GM19463 (cell line): ENCODE data around the gene CCDC88B.

ENCODE experiments used
- ATAC-seq: cut with Tn5 transposase; IDR thresholded peaks from one replicate; pipeline ENCODE4 v1.9.1; 2021; ENCODE audit warnings: mild to moderate bottlenecking, moderate library complexity; ENCODE audit not compliant: unreplicated experiment

CCDC88B gene

DNA sequence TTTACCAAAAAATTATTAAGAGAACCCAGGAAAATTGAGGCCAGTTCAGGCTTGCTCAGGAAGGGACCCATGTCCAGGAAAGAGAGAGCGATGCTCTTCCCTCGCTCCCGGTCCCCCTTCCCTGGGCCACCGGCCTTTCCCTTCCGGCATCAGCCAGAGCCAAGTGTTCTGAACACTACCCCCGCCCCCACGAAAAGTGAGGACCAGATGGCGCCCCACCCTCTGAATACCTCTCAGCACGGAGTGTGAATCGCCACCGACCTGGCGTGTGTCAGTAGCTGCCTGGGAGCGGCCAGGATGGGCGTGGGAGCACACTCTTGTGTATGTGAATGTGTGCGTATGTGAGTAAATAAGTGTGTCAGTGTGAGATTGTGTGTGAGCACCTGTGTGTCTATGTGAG lies 39.2 kb downstream of the CCDC88B start:
- ATAC-seq, result no peak

DNA sequence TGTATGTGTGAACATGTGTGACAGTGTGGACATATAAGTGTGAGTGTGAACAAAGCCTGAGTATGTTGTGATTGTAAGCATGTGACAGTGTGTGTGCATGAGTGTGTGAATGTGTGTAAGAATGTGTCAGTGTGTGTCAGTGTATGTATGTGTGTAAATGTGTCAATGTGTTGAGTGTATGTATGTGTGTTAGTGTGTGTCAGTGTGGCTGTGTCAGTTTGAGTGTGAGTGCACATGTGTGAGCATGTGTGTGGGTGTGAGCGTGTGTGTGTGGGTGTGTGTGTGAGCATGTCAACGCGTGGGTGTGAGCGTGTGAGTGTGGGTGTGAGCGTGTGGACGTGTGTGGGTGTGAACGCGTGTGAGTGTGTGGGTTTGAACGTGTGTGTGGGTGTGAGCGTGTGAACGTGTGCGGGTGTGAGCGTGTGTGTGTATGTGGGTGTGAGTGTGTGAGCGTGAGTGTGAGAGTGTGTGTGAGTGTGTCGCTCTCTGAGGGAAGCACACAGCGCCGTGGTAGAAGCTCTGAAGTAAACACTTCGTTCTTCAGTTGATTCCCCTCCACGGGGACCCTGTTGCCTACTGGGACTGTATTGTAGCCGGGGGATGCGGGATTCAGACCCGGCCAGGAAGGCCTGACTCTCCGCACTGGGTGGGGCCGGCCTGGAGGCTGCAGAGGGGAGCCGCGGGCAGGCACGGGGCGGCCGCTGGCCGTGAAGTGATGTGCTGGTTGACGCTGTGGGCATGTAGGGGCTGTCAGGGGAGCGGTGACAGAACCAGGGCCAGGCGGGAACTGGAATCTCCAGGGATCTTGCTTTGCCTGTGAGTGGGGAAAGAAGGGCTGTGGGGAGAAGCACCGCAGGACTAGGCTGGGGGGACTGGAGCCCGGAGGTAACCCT lies 40.1 kb downstream of the CCDC88B start:
- ATAC-seq, result no peak

DNA sequence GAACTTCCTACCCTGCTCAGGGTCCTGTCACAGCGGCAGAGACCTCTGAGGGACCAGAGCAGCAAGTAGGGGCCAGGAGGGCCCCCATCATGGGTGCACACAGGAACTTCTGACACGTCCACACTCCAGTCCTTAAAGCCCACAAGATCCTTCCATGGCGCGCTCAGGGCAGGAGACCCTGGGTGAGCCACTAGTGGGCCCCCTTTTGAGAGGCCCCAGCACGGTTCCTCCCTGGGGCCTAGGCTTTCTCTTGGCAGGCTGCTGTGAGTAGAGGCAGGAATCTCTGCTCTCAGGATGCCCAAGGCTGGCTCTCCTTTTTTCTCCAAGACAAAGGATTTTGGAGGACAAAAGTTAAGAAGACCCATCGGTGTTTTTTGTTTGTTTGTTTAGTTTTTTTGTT lies 41.3 kb downstream of the CCDC88B start:
- ATAC-seq, result no peak

DNA sequence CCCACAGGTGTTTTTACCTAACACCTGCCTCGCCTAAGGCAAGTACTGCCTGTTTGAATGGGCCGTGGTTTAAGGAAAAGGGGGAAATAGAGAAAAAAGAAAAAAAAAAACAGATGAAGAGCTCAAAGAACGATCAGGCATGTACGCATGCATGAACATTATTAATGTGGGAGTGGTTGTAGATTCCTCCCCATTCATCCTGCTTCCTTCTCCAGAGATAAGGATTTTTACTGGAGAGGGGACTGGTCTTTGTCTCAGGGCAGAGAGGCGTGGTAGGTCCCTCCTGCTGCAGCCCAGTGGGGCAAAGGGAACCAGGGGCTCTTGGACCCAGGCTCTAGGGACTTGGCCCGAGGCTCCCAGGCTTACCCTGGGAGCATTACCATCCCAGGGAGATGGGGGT lies 42.0 kb downstream of the CCDC88B start:
- no peak for ATAC-seq

DNA sequence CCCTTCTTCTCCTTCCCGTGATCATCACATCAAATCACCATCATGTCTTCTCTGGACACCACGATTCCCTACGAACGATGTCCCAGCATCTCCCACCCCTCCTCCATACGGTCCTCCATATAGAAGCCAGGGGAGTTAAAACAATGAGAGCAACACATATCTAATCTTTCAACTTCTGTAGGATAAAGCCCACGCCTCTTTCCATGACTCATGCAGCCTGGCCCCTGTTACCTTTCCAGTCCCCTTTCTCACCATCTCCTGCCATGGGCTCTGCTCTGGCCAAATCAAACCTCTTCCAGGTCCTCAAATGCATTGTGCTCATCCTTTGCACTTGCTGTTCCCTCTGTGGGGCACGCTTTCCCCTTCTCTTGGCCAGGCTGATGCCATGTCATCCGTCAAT lies 42.6 kb downstream of the CCDC88B start:
- ATAC-seq, result no peak

DNA sequence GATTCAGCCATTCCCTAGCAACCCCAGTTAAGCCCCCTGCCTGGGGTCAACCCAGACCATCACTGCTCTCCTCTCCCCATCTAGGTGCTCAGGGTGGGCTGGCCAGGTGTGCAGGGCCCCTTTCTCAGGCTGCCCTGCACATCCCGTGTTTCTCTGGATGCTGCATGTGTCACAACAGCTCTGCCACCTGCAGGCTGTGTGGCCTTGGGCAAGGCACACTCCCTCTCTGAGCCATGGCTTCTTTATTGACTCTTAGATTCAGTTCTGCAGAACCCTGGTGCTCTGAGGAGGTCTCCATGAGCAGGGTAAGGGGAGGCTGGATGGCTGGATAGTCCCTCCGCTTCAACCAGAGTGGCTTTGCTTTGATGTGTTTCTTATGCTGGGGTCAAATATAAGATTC lies 43.6 kb downstream of the CCDC88B start:
- no peak for ATAC-seq

DNA sequence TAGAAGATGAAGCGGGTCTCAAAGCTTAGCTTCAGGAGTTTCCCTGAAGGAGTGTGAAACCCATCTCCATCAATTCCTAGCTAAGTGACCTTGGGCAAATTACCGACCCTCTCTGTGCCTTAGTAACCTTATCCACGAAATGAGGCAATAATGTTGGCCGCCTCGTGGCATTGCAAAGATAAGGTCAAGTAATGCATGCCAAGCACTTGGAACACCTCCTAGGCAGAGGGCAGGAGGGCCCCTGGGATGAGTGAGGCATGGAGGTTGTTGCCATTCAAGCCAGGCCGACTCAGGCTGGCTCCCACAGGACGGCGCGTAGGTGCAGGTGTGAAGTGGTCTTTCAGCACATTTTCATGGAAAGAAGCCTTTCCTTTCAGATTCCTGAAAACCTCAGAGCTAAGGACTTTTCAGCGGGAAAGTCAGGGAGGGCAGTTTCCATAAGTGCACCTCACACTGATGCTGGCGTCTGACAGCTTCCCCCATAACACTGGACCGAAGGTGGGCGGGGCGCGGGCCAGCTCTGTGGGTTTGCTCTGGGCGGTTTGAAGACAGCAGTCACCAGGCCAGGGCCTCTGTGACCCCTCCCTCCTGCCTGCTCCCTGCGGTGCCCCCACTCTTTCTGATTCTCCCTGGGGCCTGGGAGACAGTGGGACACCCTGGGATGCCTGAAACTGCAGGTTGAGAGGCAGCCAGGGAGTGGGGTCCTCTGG lies 44.2 kb downstream of the CCDC88B start:
- no peak for ATAC-seq

DNA sequence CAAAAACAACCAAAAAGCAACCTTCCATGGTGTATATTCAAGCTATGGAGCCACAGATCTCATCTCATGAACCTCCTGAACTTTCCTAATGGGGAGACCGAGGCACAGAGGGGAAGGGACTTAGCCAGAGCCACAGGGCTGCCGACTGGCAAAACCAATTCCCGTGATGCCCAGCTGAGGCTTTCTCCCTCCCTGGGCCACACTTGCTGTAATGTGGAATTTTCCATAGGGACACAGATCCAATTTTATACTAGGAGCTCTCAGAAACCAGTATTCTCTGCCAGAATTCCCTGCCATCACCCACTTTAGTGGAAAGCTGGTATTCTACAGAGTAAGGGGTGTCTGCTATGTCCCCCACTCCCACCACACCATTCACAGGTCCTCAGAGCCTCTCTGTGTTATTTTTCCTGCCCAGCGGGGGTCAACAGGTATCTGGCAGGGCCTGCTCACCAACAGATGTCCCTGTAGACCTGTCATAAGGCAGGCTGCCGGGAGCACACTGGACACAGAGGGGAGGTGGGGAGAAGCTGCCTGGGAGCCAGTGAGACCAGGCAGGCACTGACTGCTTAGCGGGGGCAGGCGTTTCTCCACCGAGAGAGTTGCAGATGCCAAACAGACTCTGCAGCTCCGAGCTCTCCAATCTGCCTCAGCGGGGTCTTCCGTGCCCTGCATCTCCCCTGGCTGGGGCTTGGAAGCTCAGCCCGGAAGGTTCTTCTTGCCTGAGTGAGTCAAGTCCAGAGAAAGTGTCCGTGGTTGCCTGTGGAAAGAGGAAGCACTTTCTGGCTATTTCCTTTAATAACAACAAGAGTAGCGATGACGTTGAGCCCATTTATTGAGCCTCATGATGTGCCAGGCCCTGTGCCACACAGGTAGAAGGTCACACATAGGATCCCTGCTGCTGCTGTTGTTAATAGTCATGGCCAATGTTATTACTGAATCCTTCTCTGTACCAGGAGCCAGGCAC lies 45.3 kb downstream of the CCDC88B start:
- no peak for ATAC-seq

DNA sequence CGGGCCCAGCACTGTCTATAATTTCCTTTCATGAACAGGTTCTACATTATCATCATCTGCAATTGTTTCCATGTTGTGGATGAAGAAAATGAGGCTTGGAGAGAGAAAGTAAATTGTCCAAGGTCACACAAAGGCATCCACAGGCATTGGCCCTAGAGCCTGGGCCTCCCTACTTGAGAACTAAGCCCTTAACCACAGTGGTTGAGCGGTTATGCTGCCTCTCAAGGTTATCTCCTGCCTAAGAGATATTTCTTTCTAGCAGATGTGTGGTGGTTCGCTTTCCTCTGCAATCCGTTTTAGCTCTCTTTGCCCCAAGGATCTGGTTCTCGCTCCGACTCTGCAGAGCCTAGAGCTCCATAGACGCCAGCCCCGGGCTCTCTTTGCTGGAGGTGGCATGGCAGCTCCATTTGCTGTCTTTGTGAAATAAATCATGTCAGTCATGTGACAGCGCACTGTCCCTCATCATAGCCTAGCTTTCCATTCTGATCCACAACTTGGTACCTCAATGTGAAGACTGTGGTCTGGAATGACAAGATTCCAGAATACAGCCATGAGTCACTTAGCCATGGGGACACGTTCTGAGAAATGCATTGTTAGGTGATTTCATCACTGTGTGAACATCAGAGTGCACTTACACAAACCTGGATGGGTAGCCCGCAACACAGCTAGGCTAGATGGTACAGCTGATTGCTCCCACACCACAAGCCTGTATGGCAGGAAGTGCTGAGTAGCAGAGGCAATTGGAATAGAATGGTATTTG lies 46.1 kb downstream of the CCDC88B start:
- no peak for ATAC-seq

DNA sequence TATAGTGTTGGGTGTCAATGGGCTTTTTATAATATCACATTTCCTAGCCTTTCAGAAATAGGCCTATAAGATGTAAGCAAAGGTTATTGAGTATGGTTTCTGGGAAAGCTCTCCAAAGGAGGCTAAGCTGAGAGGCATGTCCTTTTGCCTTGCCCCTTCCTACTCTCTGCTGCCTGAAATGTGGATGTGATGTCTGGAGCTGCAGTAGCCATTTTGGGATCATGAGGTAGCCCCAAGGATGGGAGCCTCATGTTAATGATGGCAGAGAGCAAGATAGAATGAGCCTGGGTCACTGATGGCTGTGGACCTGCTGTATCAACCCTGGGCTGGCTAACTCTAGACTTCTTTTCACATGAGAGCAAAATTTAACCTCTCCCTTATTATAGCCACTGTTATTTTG lies 47.9 kb downstream of the CCDC88B start:
- no peak for ATAC-seq

DNA sequence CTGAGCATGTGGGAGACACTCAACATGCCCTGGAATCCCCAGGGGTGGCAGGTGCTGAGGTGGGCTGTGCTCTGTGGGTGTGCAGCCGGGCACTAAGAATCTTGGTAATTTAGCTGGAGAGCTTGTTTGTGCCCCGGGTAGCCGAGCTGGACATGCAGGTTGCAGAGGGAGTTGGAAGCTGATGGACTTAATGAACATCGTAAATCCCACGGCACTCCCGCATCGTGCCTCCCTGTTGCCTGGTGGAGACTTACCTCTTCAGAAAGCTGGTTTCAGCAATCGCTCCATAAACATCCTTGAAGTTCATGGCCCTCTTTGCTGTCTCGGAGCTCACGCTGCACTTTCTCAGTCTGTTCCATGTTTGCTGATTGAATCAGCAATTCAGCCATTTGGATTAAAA lies 48.9 kb downstream of the CCDC88B start:
- no peak for ATAC-seq

DNA sequence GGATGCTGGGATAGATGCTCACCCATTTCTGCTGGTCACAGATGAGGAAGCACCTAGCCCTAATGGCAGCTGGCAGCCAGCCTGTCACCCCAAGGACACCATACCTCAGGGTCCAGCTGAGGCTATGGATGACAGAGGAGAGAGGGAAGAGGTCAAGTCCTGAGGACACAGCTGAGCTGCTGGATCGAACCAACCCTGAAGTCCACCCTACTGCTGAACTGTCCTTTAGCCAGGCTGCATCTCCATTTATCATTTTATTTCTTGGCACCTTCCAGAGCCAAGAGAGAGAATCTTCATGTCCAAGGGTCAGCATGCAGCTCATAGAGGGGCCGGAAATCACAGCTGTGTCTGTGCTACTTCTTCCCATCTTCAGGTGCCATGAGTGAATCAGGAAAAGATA lies 49.8 kb downstream of the CCDC88B start:
- ATAC-seq, result no peak

DNA sequence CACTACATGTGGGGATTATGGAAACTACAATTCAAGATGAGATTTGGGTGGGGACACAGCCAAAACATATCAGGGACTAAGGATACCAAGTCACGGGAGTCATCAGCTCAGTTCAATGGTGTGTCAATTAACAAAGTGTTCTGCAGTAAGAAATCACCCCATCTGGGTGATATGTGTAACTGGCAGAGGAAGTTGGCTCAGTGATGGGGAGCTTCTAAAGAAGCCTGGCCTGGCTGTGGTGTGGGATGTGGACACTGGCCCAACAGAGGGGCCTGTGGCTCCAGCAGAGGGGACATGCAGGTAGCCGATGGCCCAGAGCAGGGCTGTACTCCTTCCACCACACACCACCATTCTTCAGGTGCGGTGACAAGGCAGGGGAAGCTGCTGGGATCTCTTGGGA lies 50.6 kb downstream of the CCDC88B start:
- no peak for ATAC-seq

DNA sequence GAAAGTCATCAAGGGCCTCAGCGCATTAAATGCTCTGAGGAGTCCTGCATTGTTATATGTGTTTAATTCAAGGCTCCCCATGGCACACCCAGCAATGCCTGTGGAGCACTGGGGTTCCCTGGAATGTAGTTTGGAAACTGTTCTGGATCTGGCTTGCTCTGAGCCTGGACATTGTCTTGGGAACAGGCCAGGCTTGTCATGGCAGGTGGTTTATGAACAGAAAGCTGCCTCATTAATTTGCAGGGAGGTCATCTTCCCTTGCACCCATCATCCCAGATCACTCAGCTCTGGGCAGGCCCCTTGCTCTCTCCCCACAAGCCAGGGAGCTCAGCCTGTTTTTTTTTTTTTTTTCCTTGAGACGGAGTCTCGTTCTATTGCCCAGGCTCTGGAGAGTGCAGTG lies 51.8 kb downstream of the CCDC88B start:
- no peak for ATAC-seq

DNA sequence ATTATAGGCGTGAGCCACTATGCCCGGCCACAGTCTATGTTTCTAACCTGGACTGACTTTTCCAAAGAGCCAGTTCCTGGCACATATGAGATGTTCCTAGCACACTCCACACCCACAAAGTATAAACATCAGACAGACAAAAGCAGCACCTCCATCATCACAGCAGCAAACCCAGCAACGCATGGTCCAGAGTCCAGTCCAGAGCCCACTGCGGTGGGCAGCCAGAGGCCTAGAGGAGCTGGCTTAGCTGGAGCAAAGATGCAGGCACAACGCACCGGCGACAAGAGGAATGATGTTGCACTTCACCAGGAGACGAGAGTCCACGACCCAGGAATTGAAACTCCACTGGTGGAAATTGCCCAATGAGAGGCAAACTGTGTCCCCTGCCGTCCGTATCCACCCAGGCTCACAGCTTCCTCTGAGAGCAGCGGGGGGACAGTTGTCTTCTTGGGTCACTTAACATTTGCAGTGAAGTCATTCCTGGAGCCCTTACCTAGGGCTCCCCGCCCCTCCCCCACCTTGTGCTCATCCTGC lies 55.6 kb downstream of the CCDC88B start:
- ATAC-seq, result no peak

DNA sequence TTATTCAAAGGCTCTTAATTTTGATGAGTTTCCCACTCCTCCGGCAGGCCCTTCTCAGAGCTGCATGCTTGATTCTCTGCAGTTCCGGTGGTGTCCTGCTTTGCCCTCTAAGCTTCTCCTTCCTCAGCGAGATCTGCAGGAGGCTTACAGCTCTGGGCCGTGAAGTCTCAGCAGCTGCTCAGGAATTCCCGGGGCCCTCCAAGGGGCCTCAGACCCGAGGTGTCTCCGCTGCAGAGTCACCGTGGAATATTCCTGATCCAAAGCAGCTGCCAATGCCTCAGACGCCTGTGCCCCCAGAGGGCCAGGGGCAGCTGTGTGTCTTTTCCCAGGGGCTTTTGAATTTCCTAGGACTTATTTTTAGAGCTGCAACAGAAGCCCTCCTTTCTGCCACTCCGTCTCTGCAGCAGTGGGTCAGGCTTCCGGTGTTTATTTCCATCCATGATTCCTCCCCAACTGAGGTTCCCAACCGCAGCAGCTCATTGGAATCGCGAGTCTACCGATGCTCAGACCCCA lies 56.1 kb downstream of the CCDC88B start:
- ATAC-seq, result no peak

DNA sequence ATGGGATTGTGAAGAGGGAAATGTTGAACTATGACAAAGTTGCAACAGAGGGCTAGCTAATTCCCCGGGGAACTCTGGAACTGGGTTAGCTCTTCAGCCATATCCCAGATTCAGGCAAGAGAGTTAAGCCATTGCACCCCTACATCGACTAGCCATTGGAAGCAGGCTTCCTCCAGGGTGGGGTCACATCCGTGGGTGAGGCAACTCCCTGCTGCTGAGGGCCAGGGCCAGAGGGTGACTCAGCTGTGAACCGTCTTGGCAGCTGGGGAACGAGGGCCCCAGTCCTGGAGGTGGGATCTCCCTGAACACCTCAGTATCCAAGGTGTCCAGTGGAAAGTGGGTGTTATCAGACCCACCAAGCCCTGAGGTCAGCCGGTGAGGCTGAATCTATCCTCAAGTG lies 60.1 kb downstream of the CCDC88B start:
- no peak for ATAC-seq

DNA sequence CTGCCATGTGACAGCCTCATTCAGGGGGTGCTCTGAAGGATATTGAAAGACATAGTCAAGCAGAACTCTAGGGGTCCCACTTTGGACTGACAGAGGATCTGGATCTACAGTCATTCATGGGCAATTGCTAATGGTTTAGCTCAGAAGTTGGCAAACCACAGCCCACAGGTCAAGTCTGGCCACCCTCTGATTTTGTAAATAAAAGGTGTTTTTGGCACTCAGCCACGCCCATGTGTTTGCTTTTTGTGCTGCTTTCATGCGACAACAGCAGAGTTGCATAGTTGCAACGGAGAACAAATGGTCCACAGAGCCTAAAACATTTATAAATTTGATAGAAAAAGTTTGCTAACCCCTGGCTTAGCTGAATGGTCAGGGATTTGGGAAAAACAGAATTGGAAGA lies 60.7 kb downstream of the CCDC88B start:
- no peak for ATAC-seq

DNA sequence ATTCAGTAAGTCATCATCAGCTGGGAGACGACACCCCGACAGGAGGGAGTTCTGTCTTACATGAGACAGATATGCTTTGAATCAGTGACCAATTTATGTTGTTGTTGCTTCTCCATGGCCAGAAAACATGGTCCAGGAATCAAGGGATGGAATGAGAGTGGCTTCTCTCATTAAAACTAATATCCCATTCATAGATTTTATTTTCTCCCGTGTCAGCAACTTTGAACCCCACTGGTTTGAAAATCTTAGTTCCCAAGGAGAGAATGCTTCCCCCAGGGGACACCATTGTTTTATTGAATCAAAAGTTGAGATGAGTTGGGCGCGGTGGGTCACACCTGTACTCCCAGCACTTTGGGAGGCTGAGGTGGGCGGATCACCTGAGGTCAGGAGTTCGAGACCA lies 61.8 kb downstream of the CCDC88B start:
- ATAC-seq, result no peak

DNA sequence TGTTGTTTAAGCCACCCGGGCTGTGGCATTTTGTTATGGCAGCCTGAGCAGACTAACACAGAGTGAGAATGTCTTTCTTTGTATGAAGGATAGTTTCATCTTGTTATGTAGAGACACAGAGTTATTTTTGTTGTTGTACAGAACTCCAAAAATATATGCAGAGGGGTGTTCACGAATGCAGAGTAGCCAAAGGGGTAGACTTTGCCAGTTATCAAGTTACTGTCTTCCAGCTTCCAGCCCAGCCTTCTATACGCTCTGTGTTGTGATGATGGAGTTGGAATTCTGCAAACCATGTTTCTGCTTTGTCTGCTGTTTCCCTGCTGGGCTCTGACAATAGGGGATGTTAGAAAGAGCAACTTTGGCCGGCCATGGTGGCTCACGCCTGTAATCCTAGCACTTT lies 63.1 kb downstream of the CCDC88B start:
- no peak for ATAC-seq
